ENCODE measurements around the gene PFKFB1. TPM values are rescaled to one million over a fixed set of nuclear protein-coding genes. Genes with fewer than 3 reads are reported as not detected.

PFKFB1 gene
- not detected in 2 replicates for total RNA-seq

DNA sequence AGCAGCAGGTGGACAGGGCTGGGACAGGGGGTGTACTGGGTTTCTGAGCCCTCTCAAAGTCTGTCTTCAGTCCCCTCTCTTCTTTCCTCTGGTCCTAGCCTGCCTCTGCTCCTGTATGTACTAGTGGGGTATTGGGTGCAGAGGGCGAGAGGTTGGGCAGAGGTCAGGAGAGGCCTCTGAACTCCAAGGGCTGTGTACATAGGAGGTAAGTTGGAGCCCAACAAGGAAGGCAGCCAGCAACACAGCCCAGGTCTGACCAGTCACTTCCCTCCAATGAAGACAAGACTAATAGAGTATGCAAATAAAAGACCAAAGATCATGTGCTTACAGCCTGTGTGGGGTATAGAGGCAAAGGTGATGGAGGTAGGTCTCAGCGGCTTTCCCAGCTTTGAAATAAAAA is at the start of gene PFKFB1:
TSS of gene PFKFB1 (minus strand) at position 90 of the 400 bp plus-strand sequence. CDS start 181 bp downstream, outside the sequence.

DNA sequence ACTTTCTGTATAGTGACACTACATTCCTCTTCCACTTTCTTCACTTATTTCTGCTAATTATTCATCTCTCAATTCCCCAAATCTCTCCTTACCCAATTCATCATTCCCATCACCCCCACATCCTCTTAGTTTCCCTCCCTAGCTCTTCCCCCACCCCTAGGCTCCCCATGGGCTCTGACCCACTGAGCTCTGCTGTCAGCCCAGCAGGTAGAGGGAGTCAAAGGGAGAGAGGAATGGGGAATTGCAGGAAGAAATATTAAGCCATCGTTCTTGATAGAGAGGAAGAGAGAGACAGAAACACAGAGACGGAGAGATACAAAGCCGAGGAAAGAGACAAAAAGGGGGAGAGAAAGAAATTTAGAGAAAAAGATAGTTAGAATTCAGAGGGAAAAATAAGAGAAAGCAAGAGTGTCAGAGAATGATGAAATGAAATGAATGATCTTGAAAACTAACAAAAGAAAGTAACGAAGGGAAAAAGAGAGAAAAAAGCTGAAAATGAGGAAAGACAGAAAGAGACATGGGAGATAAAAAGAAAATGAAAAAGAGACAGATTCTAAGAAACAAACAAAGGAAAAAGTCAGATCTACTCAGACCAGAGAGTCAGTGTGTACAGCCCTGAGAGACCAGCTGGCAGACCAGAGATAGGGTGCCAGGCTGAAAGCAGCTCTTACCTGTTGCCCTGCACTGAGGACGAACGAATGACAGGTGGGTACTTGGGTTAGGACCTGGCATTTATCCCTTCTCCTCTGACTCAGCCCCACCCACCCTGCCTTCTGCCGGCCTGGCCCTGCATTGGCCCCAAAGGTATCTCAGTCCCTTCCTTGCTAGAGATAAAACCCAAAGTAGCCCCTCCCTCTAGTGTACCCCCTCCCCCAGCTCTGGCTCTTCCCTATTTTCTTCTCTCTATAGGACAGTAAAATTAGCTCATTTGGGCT is 36.5 kb upstream of the PFKFB1 start, which contains the start of gene ALAS2:
TSS of gene ALAS2 (minus strand) at position 707 of the 935 bp plus-strand sequence. CDS start 4,977 bp downstream, outside the sequence.

DNA sequence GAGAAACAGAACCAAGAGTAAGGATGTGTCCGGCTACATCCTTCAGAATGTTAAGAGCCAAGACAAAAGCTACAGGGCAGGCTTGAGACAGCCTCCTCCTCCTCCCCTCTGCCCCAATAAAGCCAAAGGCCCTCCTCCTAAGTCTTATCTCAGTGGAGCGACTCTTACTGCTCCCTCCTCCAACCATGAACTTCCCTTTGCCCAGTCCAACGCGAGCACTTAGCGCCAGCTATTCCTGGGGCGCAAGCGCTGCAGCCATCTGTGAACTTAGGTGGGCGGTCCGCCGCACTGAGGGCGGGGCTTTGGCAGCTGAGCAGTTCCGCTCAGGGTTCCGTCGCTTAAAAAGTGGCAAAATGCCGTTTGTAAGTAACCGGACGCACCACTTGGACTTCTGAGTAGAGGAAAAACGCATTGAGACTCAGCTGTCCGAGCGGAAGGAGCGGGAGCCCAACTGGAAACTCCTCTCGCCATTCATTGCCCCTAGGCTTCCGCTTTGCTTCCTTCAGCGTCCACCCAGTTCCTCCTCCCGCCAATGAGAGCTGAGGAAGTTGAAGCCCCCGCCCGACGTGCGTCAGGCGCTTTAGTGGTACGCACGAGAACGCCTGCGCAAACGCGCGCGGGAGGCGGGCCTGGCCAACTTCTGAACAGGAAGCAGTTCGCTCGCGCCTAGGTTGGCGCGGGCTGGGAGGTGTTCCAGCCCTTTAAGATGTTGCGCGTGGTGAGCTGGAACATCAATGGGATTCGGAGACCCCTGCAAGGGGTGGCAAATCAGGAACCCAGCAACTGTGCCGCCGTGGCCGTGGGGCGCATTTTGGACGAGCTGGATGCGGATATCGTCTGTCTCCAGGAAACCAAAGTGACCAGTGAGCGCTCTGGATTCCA is 6.0 kb upstream of the PFKFB1 start, which contains the start of gene APEX2:
TSS of gene APEX2 (plus strand) at position 647 of the 882 bp plus-strand sequence. CDS start at position 707, 60 bp downstream.

GRCh38 chrX:54920610-54921426 is 73.2 kb downstream of the PFKFB1 start, which contains the start of gene TRO:
TRO (plus strand) TSS chrX:54920824; CDS start chrX:54922247, 1,423 bp downstream.

Small RNAs within 50 kb of the gene (small RNA-seq; reads per million reads assigned to genes)
- not detected for gene RF00614

Other genes with a start within 250 kb of the PFKFB1 start
- not detected in 2 replicates for gene ITIH6, start 195.9 kb downstream of the PFKFB1 start, total RNA-seq
- 87.8 and 105 TPM in 2 replicates for gene MAGED2, start 186.4 kb downstream of the PFKFB1 start, total RNA-seq
- gene TRO, start 73.4 kb downstream of the PFKFB1 start, total RNA-seq: 1.4 and 5.1 TPM in 2 replicates
- 8.5 and 11.9 TPM in 2 replicates for gene APEX2, start 6.2 kb upstream of the PFKFB1 start, total RNA-seq
- gene ALAS2, start 36.8 kb upstream of the PFKFB1 start, total RNA-seq: not detected in 2 replicates
- not detected in 2 replicates for gene PAGE2B, start 80.8 kb upstream of the PFKFB1 start, total RNA-seq
- not detected in 2 replicates for gene PAGE2, start 94.8 kb upstream of the PFKFB1 start, total RNA-seq
- gene PAGE5, start 226.2 kb upstream of the PFKFB1 start, total RNA-seq: not detected in 2 replicates